GM19351 (cell line): Measurements from ENCODE around the gene BDNF.
"Not testable (repeated sequence)": the region's sequence is repeated elsewhere in the genome, so short reads cannot be mapped to it uniquely, and the experiment has no call there.

Experiments used
- ATAC-seq: cut with Tn5 transposase; IDR thresholded peaks from one replicate; pipeline ENCODE4 v1.9.1; 2021; ENCODE audit warnings: mild to moderate bottlenecking, moderate library complexity; ENCODE audit not compliant: unreplicated experiment

The BDNF gene

DNA sequence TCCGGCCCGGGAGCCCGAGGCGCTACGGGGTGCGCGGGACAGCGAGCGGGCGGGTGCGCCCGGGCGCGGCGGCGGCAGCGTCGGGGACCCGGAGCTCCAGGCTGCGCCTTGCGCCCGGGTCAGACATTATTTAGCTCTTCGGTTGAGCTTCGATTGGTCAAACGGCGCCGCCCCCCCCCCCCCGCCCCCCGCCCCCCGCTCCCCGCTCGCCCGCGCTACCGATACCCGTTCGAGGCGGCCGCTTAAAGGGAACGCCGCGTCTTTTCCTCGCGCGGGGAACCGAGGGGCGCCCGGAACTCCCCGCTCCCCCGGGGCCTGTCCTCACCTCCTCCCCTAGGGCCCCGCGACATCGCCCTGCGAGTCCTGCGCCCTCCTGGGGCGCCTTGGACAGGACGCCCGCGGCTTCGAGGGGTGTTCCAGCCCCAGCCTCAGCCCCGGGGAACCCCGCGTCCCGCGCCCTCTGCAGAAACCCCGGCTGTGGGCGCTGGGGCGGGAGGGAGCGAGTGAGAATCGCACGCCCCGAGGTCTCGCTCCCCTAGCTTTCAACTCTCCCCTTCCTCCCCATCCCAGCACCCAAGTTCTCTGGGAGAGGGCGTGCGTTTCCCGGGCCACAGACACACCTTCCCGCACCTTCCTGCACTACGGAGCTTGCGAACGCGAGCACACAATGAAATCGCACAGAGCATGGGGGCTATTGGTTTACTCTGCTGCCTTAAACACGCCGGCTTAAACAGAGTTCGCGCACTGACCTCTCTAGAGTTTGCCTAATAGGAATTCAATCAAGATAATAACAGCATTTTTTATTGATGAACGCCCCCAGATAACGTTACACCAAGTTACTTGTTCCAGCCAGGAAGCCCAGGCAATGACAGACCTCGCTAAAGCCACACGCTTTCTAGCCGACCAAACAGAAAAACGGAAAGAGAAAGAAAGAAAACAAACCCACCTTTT, at the start of gene BDNF:
Gene BDNF, minus strand, starts transcription at position 105 of the 951 bp plus-strand sequence. CDS start 41,891 bp downstream, outside the sequence.
- ATAC-seq = peak; percentile 31

DNA sequence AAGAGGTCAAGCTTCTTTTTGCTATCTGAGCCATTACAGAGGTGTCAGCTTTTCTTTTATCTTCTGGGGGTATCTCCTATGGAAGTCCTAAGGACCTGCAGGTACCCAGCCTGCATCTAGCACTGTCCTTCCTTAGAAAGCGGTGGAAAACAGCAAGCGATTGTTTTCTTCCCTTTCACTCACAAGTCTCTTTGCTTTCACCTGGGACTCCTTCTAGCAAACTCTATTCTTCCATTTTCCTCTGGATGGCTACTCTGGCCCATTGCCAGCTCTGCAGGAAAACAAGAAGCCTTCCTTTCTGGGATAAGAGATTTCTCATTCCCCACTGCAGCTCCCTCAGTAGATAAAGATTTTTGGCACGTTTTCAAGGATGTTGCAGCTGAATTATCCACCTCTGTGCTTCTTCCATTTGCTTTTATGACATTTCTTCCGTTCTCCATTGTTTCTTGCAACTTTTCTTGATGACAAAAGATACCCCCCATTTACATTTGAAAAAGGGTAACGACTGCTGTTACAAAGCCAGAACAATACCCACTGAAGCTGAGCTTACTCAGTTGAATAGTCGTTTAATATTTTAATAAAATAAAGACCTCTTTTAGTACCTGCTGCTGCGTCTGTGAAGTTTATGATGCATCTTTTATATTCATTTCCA, 40.2 kb upstream of the BDNF start:
- no peak for ATAC-seq

DNA sequence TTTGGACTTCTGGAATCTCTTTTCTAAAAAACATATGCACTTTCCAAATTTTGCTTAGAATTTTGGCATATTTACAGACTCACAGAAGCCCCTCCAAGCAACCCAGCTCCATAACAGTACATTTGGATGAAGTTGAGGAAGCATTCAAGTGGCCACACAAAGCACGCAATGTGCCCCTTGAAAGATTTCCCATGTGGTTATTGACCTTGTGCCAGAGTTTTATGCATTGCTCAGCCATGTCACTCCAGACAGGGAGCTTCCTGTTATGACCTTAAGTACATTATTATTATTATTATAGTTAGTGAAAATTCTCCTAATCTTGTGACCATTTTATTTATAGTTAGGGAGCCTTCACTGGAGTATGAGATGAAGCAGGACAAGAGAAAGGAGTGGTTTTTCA, 35.0 kb upstream of the BDNF start:
- ATAC-seq = no peak

DNA sequence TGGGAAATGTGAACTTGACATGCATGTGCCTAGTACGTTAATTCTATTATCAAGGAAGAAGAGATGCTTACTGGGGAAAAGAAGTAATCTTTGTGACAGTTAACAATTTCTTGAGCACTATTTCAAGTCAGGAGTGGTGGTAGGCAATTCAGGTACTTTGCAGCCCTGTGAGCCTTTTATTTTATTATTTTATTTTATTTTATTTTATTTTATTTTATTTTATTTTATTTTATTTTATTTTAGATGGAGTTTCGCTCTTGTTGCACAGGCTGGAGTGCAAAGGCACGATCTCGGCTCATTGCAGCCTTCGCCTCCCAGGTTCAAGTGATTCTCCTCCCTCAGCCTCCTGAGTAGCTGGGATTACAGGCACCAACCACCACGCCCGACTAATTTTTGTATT, 31.5 kb upstream of the BDNF start:
- ATAC-seq = not testable (repeated sequence)

DNA sequence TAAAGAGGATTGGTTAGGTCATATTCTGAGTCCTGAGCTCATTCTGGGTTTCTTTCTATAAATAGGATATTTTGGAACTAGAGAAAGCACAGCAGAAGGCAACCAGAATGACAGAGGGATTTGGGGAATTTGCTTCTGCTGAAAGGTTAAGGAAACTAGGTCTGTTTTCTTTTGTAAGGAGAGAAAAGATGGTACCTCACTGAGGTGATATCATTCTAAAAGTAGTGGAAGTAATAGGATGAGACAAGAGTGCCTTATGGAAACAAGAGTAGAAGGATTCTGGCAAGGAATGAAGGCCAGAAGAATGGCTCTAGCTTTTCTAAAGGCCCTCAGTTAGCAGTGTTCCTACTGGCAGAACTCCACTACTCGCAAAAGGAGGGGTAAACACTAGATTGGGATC, 26.7 kb upstream of the BDNF start:
- no peak for ATAC-seq

DNA sequence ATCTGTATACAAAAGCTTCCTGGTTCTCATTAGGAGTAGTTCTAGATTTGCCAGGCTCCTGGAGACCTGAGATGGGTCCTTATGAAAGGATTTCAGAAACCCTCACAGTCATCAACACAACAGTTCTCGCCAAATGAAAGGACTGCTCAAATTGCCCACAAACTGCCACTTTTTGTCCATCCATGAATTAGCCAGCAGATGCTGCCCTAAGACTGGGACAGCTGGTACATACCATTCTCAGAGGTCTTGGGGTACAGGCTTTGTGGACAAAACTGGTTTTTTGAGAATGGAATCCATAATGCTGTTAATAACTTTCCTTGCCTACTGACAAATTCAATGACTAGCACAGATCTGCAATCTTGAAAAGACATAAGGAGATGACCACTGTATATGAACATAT, 23.4 kb upstream of the BDNF start:
- no peak for ATAC-seq

DNA sequence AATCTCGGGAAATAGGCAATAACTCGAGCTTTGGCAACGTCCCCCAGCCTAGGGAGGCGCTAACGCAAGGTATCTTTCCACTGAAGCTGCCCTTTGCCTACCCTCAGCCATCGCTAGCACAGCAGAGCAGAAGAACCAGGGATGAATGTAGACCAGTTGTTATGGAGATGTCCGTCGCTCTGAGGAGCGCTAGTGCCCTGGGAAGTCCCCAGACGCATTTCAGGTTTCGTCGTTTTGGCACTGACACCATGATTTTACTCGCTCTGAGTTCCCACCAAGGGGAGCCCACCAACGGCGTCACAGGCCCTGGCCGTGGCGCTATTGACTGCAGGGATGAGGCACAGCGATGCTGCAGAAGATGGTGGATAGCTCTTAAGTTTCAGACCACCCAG, 22.7 kb upstream of the BDNF start:
- no peak for ATAC-seq

DNA sequence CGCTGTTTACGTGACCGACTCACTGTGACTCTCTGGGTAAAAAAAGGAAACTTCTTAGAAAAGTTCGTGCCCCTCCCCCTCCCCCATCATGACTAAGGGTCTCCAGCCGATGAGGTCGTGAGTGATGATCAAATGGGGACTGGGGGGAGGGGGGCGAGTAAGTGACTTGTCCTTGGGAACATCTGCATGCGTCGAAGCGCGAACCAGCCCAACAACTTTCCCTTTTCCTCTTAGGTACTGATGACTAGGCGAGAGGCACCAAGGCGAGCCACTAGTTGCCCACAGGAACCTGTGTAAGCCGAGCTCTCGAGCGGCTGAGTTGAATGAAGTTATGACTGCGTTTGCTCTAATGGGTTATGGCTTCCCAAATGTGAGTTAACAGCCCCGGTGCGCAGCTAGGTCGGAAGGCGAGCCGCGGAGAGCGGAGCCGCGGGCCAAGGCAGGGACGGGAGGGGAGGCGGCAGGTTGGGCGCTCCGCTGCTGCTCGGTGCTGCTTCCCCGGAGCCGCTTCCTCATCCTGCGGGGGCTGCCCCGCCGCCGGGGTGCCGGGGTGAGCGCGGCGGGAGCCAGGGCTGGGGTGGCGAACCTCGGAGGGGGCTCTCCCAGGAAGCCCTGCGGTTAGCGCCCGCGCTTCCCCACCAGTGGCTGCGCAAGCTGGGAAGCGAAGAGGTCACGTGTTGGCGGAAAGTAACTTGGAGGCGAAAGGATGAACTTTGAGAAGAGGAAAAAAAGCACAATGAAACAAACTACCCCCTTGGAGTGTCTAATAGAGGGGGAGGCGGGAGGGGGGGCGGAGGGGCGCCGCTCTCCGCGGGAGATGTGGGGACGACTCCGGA, 22.1 kb upstream of the BDNF start:
- no peak for ATAC-seq

DNA sequence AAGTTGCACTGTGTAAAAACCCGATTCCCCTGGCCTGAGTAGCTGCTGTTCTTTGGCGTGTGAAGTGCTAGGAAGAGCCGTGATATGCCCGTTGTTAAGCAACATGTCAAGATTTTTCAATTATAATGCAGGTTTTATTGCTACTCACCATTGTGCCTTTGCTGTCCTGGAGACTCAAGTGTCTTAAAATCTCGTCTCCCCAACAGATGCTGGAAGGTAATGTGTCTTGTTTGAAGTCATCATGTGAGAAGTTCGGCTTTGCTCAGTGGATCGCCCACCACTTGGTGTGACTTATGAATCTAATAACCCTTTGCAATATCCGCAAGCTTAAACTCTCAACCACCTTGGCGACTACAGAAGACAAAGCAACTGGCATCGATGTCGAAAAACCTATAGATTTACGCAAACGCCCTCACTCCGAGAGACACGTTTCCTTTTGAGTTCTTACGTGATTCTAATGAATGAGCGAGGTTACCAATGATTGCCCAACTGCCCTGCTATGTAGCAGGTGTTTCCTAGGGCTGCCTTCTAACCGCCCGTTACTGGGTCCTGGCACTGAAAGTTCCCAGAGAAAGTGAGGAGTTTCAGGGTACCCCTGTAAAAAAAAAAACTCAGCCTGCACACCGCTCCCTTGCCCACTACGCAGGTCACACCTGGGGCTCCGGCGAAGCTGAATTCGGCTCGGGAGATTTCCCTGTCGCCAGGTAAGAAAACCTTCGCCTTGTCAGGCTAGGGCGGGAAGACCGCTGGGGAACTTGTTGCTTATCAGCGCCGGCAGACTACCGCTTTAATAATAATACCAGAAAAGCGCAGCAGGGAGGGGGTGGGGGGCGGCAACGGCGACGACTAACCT, 21.2 kb upstream of the BDNF start:
- no peak for ATAC-seq

DNA sequence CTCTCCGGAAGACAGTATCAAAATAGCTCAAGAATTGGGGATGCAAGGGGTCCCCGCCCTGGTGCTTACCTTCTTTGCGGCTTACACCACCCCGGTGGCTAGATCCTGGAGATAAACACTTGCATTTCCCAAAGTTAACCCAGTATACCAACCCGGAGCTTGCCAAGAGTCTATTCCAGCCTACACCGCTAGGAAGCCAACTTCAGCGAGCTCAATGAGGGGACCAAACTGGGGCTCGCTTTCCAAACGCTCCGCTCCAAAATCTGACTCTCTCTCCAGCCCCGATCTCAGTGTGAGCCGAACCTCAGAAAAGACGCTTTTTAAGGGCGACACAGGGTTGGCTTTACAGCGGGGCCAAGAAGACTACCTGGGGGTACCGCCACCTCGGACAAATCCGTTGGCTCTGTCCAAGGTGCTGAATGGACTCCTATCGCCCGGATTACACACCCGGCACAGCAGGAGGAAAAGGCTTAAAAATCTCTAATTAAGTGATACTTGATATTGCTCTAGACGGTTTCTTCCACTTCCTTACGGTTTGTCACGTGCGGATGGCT, 20.1 kb upstream of the BDNF start:
- ATAC-seq = no peak

DNA sequence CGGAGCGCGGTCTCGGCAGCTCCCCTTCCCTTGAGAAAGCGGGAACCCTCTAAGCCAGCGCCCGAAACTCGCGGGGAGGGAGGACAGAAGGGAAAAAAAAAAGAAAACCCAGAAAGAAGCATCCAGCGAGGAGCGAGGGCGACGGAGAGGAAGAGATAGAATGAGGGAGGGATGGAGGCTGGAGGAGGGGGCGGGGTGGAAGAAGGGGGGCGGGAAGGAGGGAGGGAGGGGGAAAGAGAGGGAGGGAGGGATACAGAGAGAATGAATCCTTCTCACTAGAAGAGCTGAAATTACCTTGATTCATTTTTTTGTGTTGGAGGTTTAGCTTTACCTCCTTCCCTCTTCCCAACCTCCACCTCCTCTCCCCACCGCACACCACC, 19.3 kb upstream of the BDNF start:
- no peak for ATAC-seq

DNA sequence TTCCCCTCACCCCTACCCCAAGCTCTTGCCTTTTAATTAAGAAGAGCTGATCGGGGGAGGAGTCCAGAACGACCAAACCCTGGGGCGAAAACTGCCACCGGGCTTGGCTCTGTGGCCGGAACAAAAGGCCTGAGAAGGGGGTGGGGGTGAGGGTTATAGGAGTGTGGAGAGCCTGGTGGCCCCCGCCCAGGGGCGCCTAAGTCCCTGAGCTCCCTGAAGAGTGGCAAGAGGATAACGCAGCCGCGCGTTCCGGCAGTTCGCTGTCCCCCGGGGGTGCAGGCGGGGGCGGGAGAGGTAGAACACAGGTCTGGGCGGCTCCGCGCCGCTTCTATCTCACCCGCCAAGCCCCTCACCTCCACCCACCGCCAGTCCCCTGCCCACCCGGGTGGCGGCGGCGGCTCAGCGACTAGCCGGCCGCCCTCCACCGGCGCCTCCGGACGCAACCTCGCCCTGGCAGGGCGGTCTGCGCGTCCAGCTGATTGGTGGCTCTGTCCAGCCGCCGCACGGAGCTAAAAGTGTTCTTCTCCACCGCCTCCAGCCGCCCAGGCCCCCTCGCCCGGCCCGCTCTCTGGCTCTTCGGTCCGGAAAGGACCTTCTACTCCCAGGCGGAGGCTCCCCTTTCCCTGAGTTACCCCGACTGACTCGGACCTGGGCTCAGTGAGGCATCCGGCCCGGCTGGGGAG, 18.7 kb upstream of the BDNF start:
- ATAC-seq = no peak

DNA sequence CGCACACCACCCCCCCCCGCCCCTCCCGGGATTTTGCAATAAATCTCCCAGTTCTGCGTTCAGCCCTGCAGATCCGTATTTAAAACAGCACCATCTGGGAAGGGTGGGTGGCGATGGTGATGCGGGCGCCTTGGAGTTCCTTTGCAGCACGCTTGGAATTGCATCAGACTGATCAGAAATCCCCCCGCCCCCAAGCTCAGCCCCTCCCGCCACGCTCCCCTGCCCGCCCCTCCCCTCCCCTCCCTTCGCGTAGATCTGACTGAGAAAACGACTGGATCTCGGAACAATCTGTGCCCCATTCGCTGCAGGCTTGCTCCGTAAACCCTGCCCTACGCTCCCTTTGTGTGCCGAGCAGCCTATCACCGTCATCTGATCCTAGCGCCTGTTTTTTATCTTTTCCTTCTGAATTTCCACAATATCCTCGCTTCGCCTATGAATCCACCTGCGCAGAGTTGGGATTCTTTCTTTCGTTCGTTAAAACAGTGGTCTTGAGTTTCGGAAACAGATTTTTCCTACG, 18.1 kb upstream of the BDNF start:
- no peak for ATAC-seq

DNA sequence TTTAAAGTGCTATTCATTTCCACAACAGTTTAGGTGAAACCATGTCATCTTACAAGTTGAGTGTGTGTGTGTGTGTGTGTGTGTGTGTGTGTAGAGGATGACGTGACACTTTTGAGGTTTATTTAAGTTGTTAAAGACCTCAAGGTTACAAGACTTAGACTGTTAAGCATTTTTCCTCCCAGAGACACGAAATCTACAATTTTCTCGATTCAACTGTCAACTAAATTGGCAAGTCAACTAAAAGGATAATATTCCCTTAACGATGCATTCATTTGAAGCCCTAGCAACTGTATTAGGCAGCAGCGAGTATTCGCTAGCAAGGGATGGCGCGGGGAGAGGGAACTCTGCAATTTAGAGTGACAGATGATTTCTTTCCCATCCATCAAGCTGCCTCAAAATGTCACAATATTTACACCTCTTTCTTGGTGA, 17.6 kb upstream of the BDNF start:
- ATAC-seq = no peak

DNA sequence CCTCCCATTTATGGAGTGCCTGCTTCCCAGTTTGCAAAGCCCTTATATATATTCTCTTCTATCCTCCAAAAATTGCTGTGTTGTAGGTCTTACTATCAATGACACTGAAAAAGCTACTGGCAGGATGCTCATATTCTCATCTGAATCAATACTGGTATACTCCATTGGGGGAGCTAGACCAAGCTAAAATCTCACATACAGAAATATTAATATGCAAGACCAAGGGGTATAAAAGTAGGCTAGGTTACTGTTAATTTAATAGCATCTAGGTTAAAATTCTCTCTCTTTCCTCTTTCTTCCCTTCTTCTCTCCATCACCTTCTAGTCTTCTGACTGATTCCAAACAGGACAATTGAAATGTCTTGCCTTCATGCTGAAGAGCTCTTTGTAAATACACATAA, 17.1 kb upstream of the BDNF start:
- no peak for ATAC-seq

DNA sequence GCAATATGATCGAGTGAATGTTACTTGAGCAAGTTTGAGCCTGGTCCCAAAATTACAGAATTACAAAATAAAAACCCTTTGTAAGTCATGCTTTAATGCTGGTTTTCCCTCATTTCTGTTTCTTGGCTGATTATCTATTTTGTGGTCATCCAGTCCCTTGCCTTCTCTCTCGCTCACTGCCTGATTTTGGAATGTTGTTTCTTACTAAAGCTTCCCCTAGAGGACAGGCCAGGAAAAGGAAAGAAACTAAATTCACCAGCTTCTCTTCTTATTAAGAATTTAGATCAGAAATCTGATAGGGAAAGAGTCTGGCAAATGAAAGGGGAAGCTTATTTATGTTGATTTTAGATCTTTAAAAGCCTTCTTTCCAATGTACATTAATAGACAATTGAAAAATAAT, 16.6 kb upstream of the BDNF start:
- no peak for ATAC-seq

DNA sequence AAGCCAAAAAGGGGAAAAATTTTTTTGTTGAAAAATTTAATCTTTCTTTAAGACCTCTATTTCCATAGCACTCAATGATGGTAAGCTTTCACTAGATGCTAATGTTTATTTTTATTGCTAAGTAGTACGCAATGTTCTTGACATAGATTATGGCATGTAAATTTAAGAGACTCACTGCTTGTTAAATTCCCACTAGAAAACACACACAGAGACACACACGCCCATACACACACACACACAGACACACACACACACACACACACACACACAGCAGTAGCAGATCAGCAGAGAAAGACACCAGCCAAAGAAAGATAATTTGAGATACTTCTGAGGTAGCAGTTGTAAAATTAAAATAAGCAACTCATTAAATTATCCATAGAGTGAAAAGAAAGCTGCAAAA, 16.0 kb upstream of the BDNF start:
- no peak for ATAC-seq

DNA sequence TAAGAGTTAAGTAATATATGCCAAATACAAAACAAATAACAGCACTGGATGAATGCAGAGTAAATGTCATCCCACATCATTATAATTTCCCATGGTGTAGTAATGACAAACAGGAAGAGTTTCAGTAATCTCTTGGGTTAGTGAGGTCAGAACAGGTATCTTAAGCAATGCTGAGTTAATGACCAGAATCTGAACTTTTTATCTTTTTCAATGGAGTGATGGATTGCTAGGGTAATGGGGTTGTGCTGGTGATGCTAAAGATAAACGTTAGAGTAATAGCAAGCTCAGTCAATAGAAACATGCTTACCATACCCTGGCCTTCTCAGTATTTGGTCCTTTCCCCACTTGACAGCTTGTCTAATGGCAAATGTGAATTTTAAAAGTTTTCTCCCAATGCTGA, 11.5 kb upstream of the BDNF start:
- ATAC-seq = no peak

DNA sequence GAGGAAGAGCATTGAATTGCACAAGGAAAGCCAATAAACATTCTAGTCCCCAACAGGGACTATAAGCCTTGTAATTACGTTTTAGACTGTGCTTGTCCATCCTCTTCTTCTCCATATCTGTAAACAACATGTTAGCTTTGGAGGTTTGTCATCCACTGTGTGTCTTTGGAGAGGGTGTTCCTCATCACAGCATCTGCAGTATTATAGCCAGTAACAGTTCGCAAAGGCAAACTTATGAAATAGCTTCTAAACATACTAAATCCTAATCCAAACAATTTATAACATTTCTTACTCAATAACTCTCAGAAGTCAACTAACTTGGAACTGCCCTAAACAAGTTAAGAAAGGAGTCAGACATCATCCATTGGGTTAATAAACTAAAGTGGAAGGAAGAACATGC, 10.3 kb upstream of the BDNF start:
- no peak for ATAC-seq
